Neural crest cell (in vitro differentiated cells): Measurements from ENCODE around the gene KRT32. TPM values are rescaled to one million over a fixed set of nuclear protein-coding genes. Genes with fewer than 3 reads are reported as not detected.

Source experiments
- DNase-seq: peaks from one replicate; pipeline ENCODE4 v3.0.0; 2021; ENCODE audit warnings: low read depth, mixed read lengths, low spot score
- H3K27ac Mint-ChIP-seq: one replicate; pipeline ENCODE4 v1.8.0; 2021; ENCODE audit warnings: mild to moderate bottlenecking, mixed read lengths; ENCODE audit not compliant: unreplicated experiment
- H3K27me3 Mint-ChIP-seq: 2 replicates; pipeline ENCODE4 v1.8.0; 2021; ENCODE audit warnings: low read depth, mild to moderate bottlenecking, mixed read lengths
- H3K36me3 Mint-ChIP-seq: 2 replicates; pipeline ENCODE4 v1.8.0; 2021; ENCODE audit warnings: low read depth, mild to moderate bottlenecking, mixed read lengths
- H3K4me1 Mint-ChIP-seq: 2 replicates; pipeline ENCODE4 v1.8.0; 2021; ENCODE audit warnings: mixed read lengths
- H3K4me3 Mint-ChIP-seq: one replicate; pipeline ENCODE4 v1.8.0; 2021; ENCODE audit warnings: mild to moderate bottlenecking, mixed read lengths
- H3K9me3 Mint-ChIP-seq: 2 replicates; pipeline ENCODE4 v1.8.0; 2021; ENCODE audit warnings: mixed read lengths
- CTCF ChIP-seq: fragments of 200-600 bp; sonication (generic); conservative IDR thresholded peaks from 2 replicates; pipeline ENCODE4 v1.5.0; 2021; ENCODE audit warnings: antibody characterized with exemption, mild to moderate bottlenecking
- total RNA-seq: library from RNA; stranded (reverse); gene quantifications from 2 replicates; pipeline ENCODE4 v1.2.1, GENCODE V29; 2021

KRT32 gene
- total RNA-seq, 1 donor from 2014 or later: not detected

GRCh38 chr17:41505007-41505808 is 38.0 kb upstream of the KRT32 start, which contains the start of gene KRT13:
TSS of gene KRT13 (minus strand) at chr17:41505612. CDS start at chr17:41505550, 62 bp downstream.
- no peak for TF ChIP-seq CTCF
- Mint-ChIP-seq H3K27ac (no peak within 1 kb of the TSS), H3K27me3 (no peaks in the 10 kb centered on the region), H3K36me3 (no peaks in the 10 kb centered on the region), H3K4me1 (peaks cover 6% of the 10 kb centered on the region), H3K4me3 (no peak within 1 kb of the TSS), H3K9me3 (no peaks in the 10 kb centered on the region)
- DNase-seq: no peak

- H3K27ac Mint-ChIP-seq: no peak overlapping the region
- H3K4me3 Mint-ChIP-seq: no peak overlapping the region
- no peak for TF ChIP-seq CTCF
- H3K27me3 Mint-ChIP-seq: no peaks in the 10 kb centered on the region
- no peaks in the 10 kb centered on the region for H3K9me3 Mint-ChIP-seq
- peaks cover 6% of the 10 kb centered on the region for H3K4me1 Mint-ChIP-seq
- H3K36me3 Mint-ChIP-seq: no peaks in the 10 kb centered on the region
- DNase-seq: no peak
These were observed 37.2 kb upstream of the KRT32 start for GRCh38 chr17:41504246-41504977.

- Mint-ChIP-seq H3K9me3 (no peaks in the 10 kb centered on the region), H3K36me3 (no peaks in the 10 kb centered on the region), H3K27me3 (no peaks in the 10 kb centered on the region), H3K27ac (no peak overlapping the region), H3K4me3 (no peak overlapping the region), H3K4me1 (peaks cover 6% of the 10 kb centered on the region)
- DNase-seq: no peak
- no peak for TF ChIP-seq CTCF
These were observed 36.0 kb upstream of the KRT32 start for GRCh38 chr17:41503202-41503601.

GRCh38 chr17:41500131-41500911 is 33.1 kb upstream of the KRT32 start:
- TF ChIP-seq CTCF: no peak
- Mint-ChIP-seq H3K9me3 (no peaks in the 10 kb centered on the region), H3K27ac (no peak overlapping the region), H3K4me1 (peaks cover 3% of the 10 kb centered on the region), H3K4me3 (no peak overlapping the region), H3K27me3 (no peaks in the 10 kb centered on the region), H3K36me3 (no peaks in the 10 kb centered on the region)
- DNase-seq: no peak

GRCh38 chr17:41499714-41500113 is 32.5 kb upstream of the KRT32 start:
- no peak overlapping the region for H3K27ac Mint-ChIP-seq
- no peak for DNase-seq
- no peaks in the 10 kb centered on the region for H3K36me3 Mint-ChIP-seq
- TF ChIP-seq CTCF: no peak
- H3K4me3 Mint-ChIP-seq: no peak overlapping the region
- no peaks in the 10 kb centered on the region for H3K9me3 Mint-ChIP-seq
- H3K4me1 Mint-ChIP-seq: peaks cover 3% of the 10 kb centered on the region
- H3K27me3 Mint-ChIP-seq: no peaks in the 10 kb centered on the region
